Large intestine (tissue), 3 donors: ENCODE measurements around the gene EIF6. TPM values are rescaled to one million over a fixed set of nuclear protein-coding genes. Genes with fewer than 3 reads are reported as not detected.
"Not testable (repeated sequence)": the region's sequence is repeated elsewhere in the genome, so short reads cannot be mapped to it uniquely, and the experiment has no call there.

Experiments used
- DNase-seq, 2 donors: peaks; one replicate each; pipeline versions ENCODE4 v3.0.0 to v3.0.0-alpha.2; 2013
- H3K27ac ChIP-seq: one replicate; pipeline ENCODE4 v1.5.1; 2013; ENCODE audit warnings: low read length
- H3K27me3 ChIP-seq: 2 replicates; pipeline ENCODE4 v1.6.1; 2013; ENCODE audit warnings: low read length; ENCODE audit not compliant: control insufficient read depth, insufficient read depth
- H3K36me3 ChIP-seq: 2 replicates; pipeline ENCODE4 v1.6.1; 2013; ENCODE audit warnings: low read length; ENCODE audit not compliant: control insufficient read depth, insufficient read depth
- H3K4me1 ChIP-seq: one replicate; pipeline ENCODE4 v1.6.1; 2013; ENCODE audit warnings: low read length; ENCODE audit not compliant: control insufficient read depth, insufficient read depth
- H3K4me3 ChIP-seq: one replicate; pipeline ENCODE4 v1.5.1; 2013; ENCODE audit warnings: low read length
- H3K9me3 ChIP-seq: one replicate; pipeline ENCODE4 v1.6.1; 2013; ENCODE audit warnings: mild to moderate bottlenecking, low read depth, low read length, moderate library complexity; ENCODE audit not compliant: control insufficient read depth
- WGBS: methylation state at CpG from one replicate; pipeline ENCODE4 v1.1.5; 2013; ENCODE audit warnings: low lambda C conversion rate; ENCODE audit not compliant: insufficient coverage; 5-methylcytosine and 5-hydroxymethylcytosine counted together
- polyA plus RNA-seq: library from polyadenylated mRNA; unstranded; fragments of 120-200 nt; gene quantifications from one replicate; pipeline ENCODE4 v1.2.1, GENCODE V29; 2013

Gene EIF6
- polyA plus RNA-seq, 1 donor: 172 TPM

GRCh38 chr20:35270021-35270902, 14.3 kb downstream of the EIF6 start:
- no peaks in the 10 kb centered on the region for H3K9me3 ChIP-seq
- no peak overlapping the region for H3K4me3 ChIP-seq
- peaks cover 55% of the 10 kb centered on the region for H3K36me3 ChIP-seq
- H3K27ac ChIP-seq: no peak overlapping the region
- WGBS: no CpG with 5 or more reads among the region's 19 CpGs
- no peaks in the 10 kb centered on the region for H3K27me3 ChIP-seq
- no peak for DNase-seq
- no peaks in the 10 kb centered on the region for H3K4me1 ChIP-seq

- Histone ChIP-seq H3K9me3 (no peaks in the 10 kb centered on the region), H3K27ac (no peak overlapping the region), H3K4me3 (no peak overlapping the region), H3K27me3 (no peaks in the 10 kb centered on the region), H3K36me3 (peaks cover 51% of the 10 kb centered on the region), H3K4me1 (peaks cover under 1% of the 10 kb centered on the region)
- peak in 1 of 2 donors; percentile 65 for DNase-seq
- 40% methylated on average over 1 of the region's 14 CpGs for WGBS
Observed at GRCh38 chr20:35269055-35269781, 15.4 kb downstream of the EIF6 start.

GRCh38 chr20:35267092-35267491, 17.5 kb downstream of the EIF6 start:
- Histone ChIP-seq H3K27me3 (no peaks in the 10 kb centered on the region), H3K4me3 (no peak overlapping the region), H3K9me3 (no peaks in the 10 kb centered on the region), H3K36me3 (peaks cover 47% of the 10 kb centered on the region), H3K4me1 (peaks cover 16% of the 10 kb centered on the region), H3K27ac (no peak overlapping the region)
- DNase-seq: no peak
- no CpG with 5 or more reads among the region's 16 CpGs for WGBS

- H3K4me3 ChIP-seq: no peak overlapping the region
- no CpG with 5 or more reads among the region's 1 CpG for WGBS
- H3K27me3 ChIP-seq: no peaks in the 10 kb centered on the region
- H3K36me3 ChIP-seq: peaks cover 31% of the 10 kb centered on the region
- H3K27ac ChIP-seq: no peak overlapping the region
- no peak for DNase-seq
- no peaks in the 10 kb centered on the region for H3K9me3 ChIP-seq
- H3K4me1 ChIP-seq: peaks cover 16% of the 10 kb centered on the region
Observed at GRCh38 chr20:35264755-35265154, 19.8 kb downstream of the EIF6 start.

- WGBS: 80% methylated on average over 3 of the region's 17 CpGs
- DNase-seq: no peak
- peaks cover 16% of the 10 kb centered on the region for H3K4me1 ChIP-seq
- H3K4me3 ChIP-seq: no peak overlapping the region
- H3K9me3 ChIP-seq: no peaks in the 10 kb centered on the region
- no peaks in the 10 kb centered on the region for H3K27me3 ChIP-seq
- peak overlapping the region; percentile 92 for H3K27ac ChIP-seq
- peaks cover 29% of the 10 kb centered on the region for H3K36me3 ChIP-seq
Observed at GRCh38 chr20:35263532-35264341, 20.8 kb downstream of the EIF6 start.

- H3K4me1 ChIP-seq: peaks cover 16% of the 10 kb centered on the region
- H3K27ac ChIP-seq: peak overlapping the region; percentile 92
- H3K4me3 ChIP-seq, H3K27me3 ChIP-seq, H3K9me3 ChIP-seq: not testable (repeated sequence)
- H3K36me3 ChIP-seq: peaks cover 25% of the 10 kb centered on the region
- whole genome bisulfite sequencing: 20% methylated on average over 1 of the region's 8 CpGs
- DNase-seq: peak; percentile 75 to 76
Observed at GRCh38 chr20:35262731-35263531, 21.6 kb downstream of the EIF6 start.

GRCh38 chr20:35262321-35262720, 22.3 kb downstream of the EIF6 start:
- not testable (repeated sequence) for H3K4me3 ChIP-seq, H3K27me3 ChIP-seq, H3K27ac ChIP-seq, DNase-seq, H3K9me3 ChIP-seq
- no CpG with 5 or more reads among the region's 10 CpGs for WGBS
- Histone ChIP-seq H3K4me1 (peaks cover 21% of the 10 kb centered on the region), H3K36me3 (peaks cover 19% of the 10 kb centered on the region)

GRCh38 chr20:35260426-35260825, 24.1 kb downstream of the EIF6 start:
- peaks cover 6% of the 10 kb centered on the region for H3K36me3 ChIP-seq
- peaks cover 21% of the 10 kb centered on the region for H3K4me1 ChIP-seq
- H3K4me3 ChIP-seq: no peak overlapping the region
- no peaks in the 10 kb centered on the region for H3K9me3 ChIP-seq
- no CpG with 5 or more reads among the region's 6 CpGs for WGBS
- H3K27me3 ChIP-seq: no peaks in the 10 kb centered on the region
- no peak overlapping the region for H3K27ac ChIP-seq
- DNase-seq: no peak

- Histone ChIP-seq H3K4me1 (peaks cover 6% of the 10 kb centered on the region), H3K36me3 (peaks cover 3% of the 10 kb centered on the region), H3K27me3 (no peaks in the 10 kb centered on the region), H3K27ac (no peak overlapping the region), H3K9me3 (no peaks in the 10 kb centered on the region), H3K4me3 (no peak overlapping the region)
- DNase-seq: no peak
- WGBS: 59% methylated on average over 2 of the region's 8 CpGs
Observed at GRCh38 chr20:35257175-35257909, 27.2 kb downstream of the EIF6 start.
